LHCN-M2 (cell line): ENCODE measurements around the gene SYDE1. TPM values are rescaled to one million over a fixed set of nuclear protein-coding genes. Genes with fewer than 3 reads are reported as not detected.

Experiments used
- total RNA-seq: library from RNA; depleted of rRNA; stranded (reverse); fragments of >200 nt; gene quantifications from 2 replicates; pipeline ENCODE4 v1.2.3, GENCODE V29; 2014; rRNA removed

The SYDE1 gene
- total RNA-seq, 1 experiment from 2014 or later, result 78.8 TPM

Other genes starting within 250 kb of the SYDE1 start
- not detected in 2 replicates for gene OR7A17, start 221.3 kb upstream of the SYDE1 start, total RNA-seq
- gene OR7C2, start 165.9 kb upstream of the SYDE1 start, total RNA-seq, result not detected in 2 replicates
- not detected in 2 replicates for gene SLC1A6, start 127.5 kb upstream of the SYDE1 start, total RNA-seq
- not detected in 2 replicates for gene CASP14, start 57.9 kb upstream of the SYDE1 start, total RNA-seq
- gene OR1I1, start 25.2 kb upstream of the SYDE1 start, total RNA-seq, result not detected in 2 replicates
- gene NOTCH3, start 93.6 kb downstream of the SYDE1 start, total RNA-seq, result 10.3 and 13.8 TPM in 2 replicates
- not detected in 2 replicates for gene EPHX3, start 125.0 kb downstream of the SYDE1 start, total RNA-seq
- gene BRD4, start 225.1 kb downstream of the SYDE1 start, total RNA-seq, result 15.6 and 18.3 TPM in 2 replicates